ENCODE data around the gene RBM14.
"Not testable (repeated sequence)": the region's sequence is repeated elsewhere in the genome, so short reads cannot be mapped to it uniquely, and the experiment has no call there.

Gene RBM14

DNA sequence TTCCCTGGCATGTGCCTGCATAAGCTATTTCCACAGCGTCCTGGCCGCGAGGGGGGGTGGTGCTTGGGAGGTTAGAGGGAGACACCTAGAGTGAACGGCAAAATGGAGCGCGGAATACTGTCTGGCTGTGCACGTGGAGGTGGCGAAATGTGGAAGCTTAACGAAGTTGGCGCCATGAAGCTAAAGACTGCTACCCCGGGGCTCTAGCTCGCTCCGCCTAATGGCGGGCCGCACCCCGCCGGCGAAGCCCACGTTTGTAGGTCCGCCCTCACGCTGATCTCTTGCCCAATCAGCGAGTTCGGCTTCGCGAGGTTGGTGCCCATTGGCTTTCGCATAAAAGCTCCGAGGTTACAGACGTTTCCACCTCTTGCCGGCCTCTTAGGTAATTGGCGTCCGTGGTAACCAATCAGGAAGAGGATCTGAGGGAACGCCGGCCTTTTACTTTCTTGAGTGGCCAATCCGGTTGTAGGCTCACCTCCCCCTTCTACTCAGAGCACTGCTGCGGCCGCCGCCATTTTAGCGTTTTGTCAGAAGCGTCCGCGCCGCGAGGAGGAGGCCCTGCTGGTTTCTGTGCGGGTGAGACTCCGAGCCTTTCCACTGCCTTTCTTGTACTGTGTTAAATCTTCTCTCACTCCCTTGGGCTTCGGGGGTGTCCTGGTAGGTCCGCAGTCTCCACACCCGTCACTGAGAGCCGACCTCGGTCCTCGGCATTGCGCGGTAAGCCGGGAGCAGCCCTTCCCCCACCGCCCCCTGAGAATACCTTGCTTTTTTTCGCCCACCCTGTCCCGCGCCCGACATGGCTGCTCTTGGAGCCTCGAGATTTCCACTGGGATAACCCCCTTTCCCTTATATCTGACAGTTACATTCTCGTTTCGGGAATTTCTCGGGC lies 22.0 kb downstream of the RBM14 start, which contains the start of gene RBM4:
Gene RBM4, plus strand, starts transcription at position 527 of the 889 bp plus-strand sequence. CDS start 1,009 bp downstream, outside the sequence.
- ChIA-PET POLR2A (interaction anchor here (0.7 to 7.5 kb wide), 23 partner anchors 9 to 417 kb away, joined by 3 to 84 read pairs (median 5); partner anchors contain the start of genes CCDC87, CCS, CTSF and RBM14), CTCF (interaction anchor here (0.7 to 1.3 kb wide), 4 partner anchors 11 to 46 kb away, joined by 3 to 5 read pairs (median 4); partner anchors contain the start of genes CCDC87 and RBM4B)
- DNase-seq (ENCODE audit: extremely low spot score), result peak; percentile 97
- TF ChIP-seq FOXM1 (IDR thresholded peaks at IDR 0.05; ENCODE audit: borderline replicate concordance), result no peak
- no peak for TF ChIP-seq SP1 (IDR thresholded peaks at IDR 0.05)
- peak; percentile 94 for TF ChIP-seq L3MBTL2 (conservative IDR thresholded peaks at IDR 0.05)
- no peak for TF ChIP-seq SUZ12 (IDR thresholded peaks at IDR 0.05)
- TF ChIP-seq BHLHE40 (IDR thresholded peaks at IDR 0.05; ENCODE audit: borderline replicate concordance), result no peak
- TF ChIP-seq, protein P1, sequence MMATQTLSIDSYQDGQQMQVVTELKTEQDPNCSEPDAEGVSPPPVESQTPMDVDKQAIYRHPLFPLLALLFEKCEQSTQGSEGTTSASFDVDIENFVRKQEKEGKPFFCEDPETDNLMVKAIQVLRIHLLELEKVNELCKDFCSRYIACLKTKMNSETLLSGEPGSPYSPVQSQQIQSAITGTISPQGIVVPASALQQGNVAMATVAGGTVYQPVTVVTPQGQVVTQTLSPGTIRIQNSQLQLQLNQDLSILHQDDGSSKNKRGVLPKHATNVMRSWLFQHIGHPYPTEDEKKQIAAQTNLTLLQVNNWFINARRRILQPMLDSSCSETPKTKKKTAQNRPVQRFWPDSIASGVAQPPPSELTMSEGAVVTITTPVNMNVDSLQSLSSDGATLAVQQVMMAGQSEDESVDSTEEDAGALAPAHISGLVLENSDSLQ (IDR thresholded peaks at IDR 0.05), result peak; percentile 99
- TF ChIP-seq TARDBP (IDR thresholded peaks at IDR 0.05), result no peak
- peak; percentile 24; the same call in 1 of the 2 replicates for TF ChIP-seq ELF4 (IDR thresholded peaks at IDR 0.05)
- no peak for TF ChIP-seq ARNT (IDR thresholded peaks at IDR 0.05)
- TF ChIP-seq NFRKB (IDR thresholded peaks at IDR 0.05), result 0 out of 2 replicates have a peak, but pooled peaks have one; percentile 48
- no peak for TF ChIP-seq FOXA1 (IDR thresholded peaks at IDR 0.05)
- TF ChIP-seq LEF1 (IDR thresholded peaks at IDR 0.05; ENCODE audit: borderline replicate concordance), result no peak
- TF ChIP-seq ZNF384 (IDR thresholded peaks at IDR 0.05), result no peak
- no peak for TF ChIP-seq FOXK2 (IDR thresholded peaks at IDR 0.05)
- no peak for TF ChIP-seq CTBP1 (IDR thresholded peaks at IDR 0.05; ENCODE audit: borderline replicate concordance)

GRCh38 chr11:66639066-66639813 lies 22.8 kb downstream of the RBM14 start:
- POLR2A ChIA-PET, result interaction anchor here (0.9 to 7.5 kb wide), 12 partner anchors 9 to 253 kb away, joined by 3 to 84 read pairs (median 12); partner anchors contain the start of genes CCDC87, CCS, CTSF and RBM14

DNA sequence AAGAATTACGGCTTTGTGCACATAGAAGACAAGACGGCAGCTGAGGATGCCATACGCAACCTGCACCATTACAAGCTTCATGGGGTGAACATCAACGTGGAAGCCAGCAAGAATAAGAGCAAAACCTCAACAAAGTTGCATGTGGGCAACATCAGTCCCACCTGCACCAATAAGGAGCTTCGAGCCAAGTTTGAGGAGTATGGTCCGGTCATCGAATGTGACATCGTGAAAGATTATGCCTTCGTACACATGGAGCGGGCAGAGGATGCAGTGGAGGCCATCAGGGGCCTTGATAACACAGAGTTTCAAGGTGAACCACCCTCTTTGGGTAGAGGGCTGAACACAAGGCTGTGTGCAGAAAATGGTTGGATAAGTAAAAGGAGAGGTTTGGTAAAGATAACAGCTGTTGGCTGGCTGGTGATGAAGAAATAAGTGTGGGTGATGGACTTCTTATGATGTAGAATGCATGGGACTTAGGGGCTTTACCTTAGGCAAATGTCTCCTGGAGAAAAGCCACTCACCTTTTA lies 23.4 kb downstream of the RBM14 start:
- ChIA-PET POLR2A (interaction anchor here (2.3 to 7.5 kb wide), 4 partner anchors 8 to 47 kb away, joined by 20 to 84 read pairs (median 23); partner anchors contain the start of genes CCDC87, CCS, RBM14 and RBM4B), CTCF (interaction anchor here (0.6 kb wide), 1 partner anchor 13 kb away, joined by 6 read pairs; no protein-coding TSS in a partner anchor)
- not testable (repeated sequence) for DNase-seq (ENCODE audit: extremely low spot score)

More at GRCh38 chr11:66639066-66639813, 22.8 kb downstream of the RBM14 start:
- TF ChIP-seq L3MBTL2 (conservative IDR thresholded peaks at IDR 0.05) (no peak), SP1 (IDR thresholded peaks at IDR 0.05) (no peak), BHLHE40 (IDR thresholded peaks at IDR 0.05; ENCODE audit: borderline replicate concordance) (no peak), FOXA1 (IDR thresholded peaks at IDR 0.05) (no peak), ZNF384 (IDR thresholded peaks at IDR 0.05) (no peak)
- CTCF ChIA-PET, result interaction anchor here (1.1 kb wide), 1 partner anchor 22 kb away, joined by 3 read pairs; no protein-coding TSS in a partner anchor
- no peak for DNase-seq (ENCODE audit: extremely low spot score)

GRCh38 chr11:66641834-66642233 lies 25.4 kb downstream of the RBM14 start:
- no peak for DNase-seq (ENCODE audit: extremely low spot score)
- CTCF ChIA-PET, result no interaction called here
- POLR2A ChIA-PET, result no interaction called here

DNA sequence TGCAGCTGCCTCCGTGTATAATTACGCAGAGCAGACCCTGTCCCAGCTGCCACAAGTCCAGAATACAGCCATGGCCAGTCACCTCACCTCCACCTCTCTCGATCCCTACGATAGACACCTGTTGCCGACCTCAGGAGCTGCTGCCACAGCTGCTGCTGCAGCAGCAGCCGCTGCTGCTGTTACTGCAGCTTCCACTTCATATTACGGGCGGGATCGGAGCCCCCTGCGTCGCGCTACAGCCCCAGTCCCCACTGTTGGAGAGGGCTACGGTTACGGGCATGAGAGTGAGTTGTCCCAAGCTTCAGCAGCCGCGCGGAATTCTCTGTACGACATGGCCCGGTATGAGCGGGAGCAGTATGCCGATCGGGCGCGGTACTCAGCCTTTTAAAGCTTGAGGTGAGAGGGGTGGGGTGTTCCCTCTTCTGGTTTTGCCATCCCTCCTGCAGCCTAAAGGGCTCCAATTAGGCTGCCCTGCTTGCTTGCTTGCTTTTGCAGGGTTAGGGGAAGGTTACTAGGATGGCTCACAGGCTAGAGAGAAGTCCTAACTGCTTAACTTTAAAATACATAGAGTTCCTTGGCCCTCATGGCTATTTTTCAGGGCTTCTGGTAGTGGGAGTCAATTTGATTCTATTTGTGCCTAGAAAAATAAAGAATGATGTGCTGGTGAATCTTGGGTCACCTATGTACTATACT lies 27.5 kb downstream of the RBM14 start:
- ChIA-PET CTCF (interaction anchor here (0.6 kb wide), 1 partner anchor 34 kb away, joined by 4 read pairs; the partner anchor contains the start of gene RBM4B), POLR2A (no interaction called here)
- no peak for TF ChIP-seq FOXA1 (IDR thresholded peaks at IDR 0.05)
- TF ChIP-seq NFRKB (IDR thresholded peaks at IDR 0.05), result no peak
- no peak for TF ChIP-seq FOXK2 (IDR thresholded peaks at IDR 0.05)
- no peak for TF ChIP-seq TARDBP (IDR thresholded peaks at IDR 0.05)
- TF ChIP-seq CTBP1 (IDR thresholded peaks at IDR 0.05; ENCODE audit: borderline replicate concordance), result no peak
- no peak for TF ChIP-seq ZNF384 (IDR thresholded peaks at IDR 0.05)
- no peak for TF ChIP-seq HDGF (IDR thresholded peaks at IDR 0.05; ENCODE audit: borderline replicate concordance)
- no peak for TF ChIP-seq SUZ12 (IDR thresholded peaks at IDR 0.05)
- TF ChIP-seq L3MBTL2 (conservative IDR thresholded peaks at IDR 0.05), result no peak
- TF ChIP-seq, protein P1 (IDR thresholded peaks at IDR 0.05), result no peak
- no peak for TF ChIP-seq LEF1 (IDR thresholded peaks at IDR 0.05; ENCODE audit: borderline replicate concordance)
- no peak for TF ChIP-seq BHLHE40 (IDR thresholded peaks at IDR 0.05; ENCODE audit: borderline replicate concordance)
- no peak for TF ChIP-seq ELF4 (IDR thresholded peaks at IDR 0.05)
- no peak for TF ChIP-seq FOXM1 (IDR thresholded peaks at IDR 0.05; ENCODE audit: borderline replicate concordance)
- no peak for TF ChIP-seq ARNT (IDR thresholded peaks at IDR 0.05)
- no peak for TF ChIP-seq SP1 (IDR thresholded peaks at IDR 0.05)
- DNase-seq (ENCODE audit: extremely low spot score), result no peak

More at GRCh38 chr11:66641834-66642233, 25.4 kb downstream of the RBM14 start:
- TF ChIP-seq NFRKB (IDR thresholded peaks at IDR 0.05) (no peak), L3MBTL2 (conservative IDR thresholded peaks at IDR 0.05) (no peak)
